Liver (tissue), 3 donors: ENCODE data around the gene MAP1LC3B2.

ENCODE experiments used
- GABPA ChIP-seq, 2 donors: IDR thresholded peaks in 1 of 2; conservative IDR thresholded peaks in 1 of 2; 2 replicates each; pipeline ENCODE4 v1.6.1; 2016; ENCODE audit warnings: antibody characterized with exemption in 2 of 2, mild to moderate bottlenecking in 1 of 2, moderate library complexity in 1 of 2
- YY1 ChIP-seq: IDR thresholded peaks from 2 replicates; pipeline ENCODE4 v1.6.1; 2016; ENCODE audit warnings: antibody characterized with exemption, mild to moderate bottlenecking
- TF ChIP-seq, protein P1 (sequence below): fragments of 150-350 bp; IDR thresholded peaks from 2 replicates; pipeline ENCODE4 v1.5.1; 2017; ENCODE audit warnings: improper control_type of control experiment, low read depth, low read length; ENCODE audit not compliant: missing input control
- TF ChIP-seq, protein P2 (sequence below): IDR thresholded peaks from 2 replicates; pipeline ENCODE4 v1.6.1; 2016; ENCODE audit warnings: antibody characterized with exemption
- donor health status: healthy.
- donor health status: healthy.

DNA sequence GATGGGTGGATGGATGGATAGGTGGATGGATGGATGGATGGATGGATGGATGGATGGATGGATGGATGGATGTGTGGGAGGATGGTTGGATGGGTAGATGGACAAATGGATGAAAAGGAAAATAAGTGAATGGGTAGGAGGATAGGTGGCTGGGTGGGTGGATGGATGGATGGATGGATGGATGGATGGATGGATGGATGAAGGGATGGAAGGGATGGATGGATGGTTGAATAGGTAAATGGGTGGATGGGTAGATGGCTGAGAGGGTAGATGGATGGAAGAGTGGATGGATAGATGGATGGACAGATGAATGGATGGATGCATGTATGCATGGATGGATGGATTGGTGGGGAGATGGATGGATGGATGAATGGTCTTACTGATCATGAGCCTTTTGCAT is 36.5 kb downstream of the MAP1LC3B2 start:
- TF ChIP-seq GABPA (IDR thresholded peaks at IDR 0.05 in 1 of 2, conservative IDR thresholded peaks at IDR 0.05 in 1 of 2) (no peak), YY1 (no peak)
- TF ChIP-seq, protein P1, sequence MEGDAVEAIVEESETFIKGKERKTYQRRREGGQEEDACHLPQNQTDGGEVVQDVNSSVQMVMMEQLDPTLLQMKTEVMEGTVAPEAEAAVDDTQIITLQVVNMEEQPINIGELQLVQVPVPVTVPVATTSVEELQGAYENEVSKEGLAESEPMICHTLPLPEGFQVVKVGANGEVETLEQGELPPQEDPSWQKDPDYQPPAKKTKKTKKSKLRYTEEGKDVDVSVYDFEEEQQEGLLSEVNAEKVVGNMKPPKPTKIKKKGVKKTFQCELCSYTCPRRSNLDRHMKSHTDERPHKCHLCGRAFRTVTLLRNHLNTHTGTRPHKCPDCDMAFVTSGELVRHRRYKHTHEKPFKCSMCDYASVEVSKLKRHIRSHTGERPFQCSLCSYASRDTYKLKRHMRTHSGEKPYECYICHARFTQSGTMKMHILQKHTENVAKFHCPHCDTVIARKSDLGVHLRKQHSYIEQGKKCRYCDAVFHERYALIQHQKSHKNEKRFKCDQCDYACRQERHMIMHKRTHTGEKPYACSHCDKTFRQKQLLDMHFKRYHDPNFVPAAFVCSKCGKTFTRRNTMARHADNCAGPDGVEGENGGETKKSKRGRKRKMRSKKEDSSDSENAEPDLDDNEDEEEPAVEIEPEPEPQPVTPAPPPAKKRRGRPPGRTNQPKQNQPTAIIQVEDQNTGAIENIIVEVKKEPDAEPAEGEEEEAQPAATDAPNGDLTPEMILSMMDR = no peak
- TF ChIP-seq, protein P2, sequence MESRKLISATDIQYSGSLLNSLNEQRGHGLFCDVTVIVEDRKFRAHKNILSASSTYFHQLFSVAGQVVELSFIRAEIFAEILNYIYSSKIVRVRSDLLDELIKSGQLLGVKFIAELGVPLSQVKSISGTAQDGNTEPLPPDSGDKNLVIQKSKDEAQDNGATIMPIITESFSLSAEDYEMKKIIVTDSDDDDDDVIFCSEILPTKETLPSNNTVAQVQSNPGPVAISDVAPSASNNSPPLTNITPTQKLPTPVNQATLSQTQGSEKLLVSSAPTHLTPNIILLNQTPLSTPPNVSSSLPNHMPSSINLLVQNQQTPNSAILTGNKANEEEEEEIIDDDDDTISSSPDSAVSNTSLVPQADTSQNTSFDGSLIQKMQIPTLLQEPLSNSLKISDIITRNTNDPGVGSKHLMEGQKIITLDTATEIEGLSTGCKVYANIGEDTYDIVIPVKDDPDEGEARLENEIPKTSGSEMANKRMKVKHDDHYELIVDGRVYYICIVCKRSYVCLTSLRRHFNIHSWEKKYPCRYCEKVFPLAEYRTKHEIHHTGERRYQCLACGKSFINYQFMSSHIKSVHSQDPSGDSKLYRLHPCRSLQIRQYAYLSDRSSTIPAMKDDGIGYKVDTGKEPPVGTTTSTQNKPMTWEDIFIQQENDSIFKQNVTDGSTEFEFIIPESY = no peak
